Calu3 (cell line): ENCODE data around the gene AKAP12. TPM values are rescaled to one million over a fixed set of nuclear protein-coding genes. Genes with fewer than 3 reads are reported as not detected.

ENCODE experiments used
- BruUV-seq: library from RNA; stranded (reverse); fragments of 400-500 nt; replicated peaks from 2 replicates; lab custom pipeline; 2021; lab: Mats Ljungman, UMichigan
- CTCF ChIA-PET: fragments of 300-600 bp; sonication (Branson Sonifier 250); formaldehyde crosslinking; loops from one replicate; lab custom pipeline; 2022; ENCODE audit warnings: antibody characterized with exemption; lab: Charles Lee
- DNase-seq: peaks from one replicate; pipeline ENCODE4 v3.0.0; 2022
- H3K27ac Mint-ChIP-seq: one replicate; pipeline ENCODE4 v1.8.0; 2022; ENCODE audit warnings: mixed read lengths; ENCODE audit not compliant: unreplicated experiment
- H3K27me3 Mint-ChIP-seq: one replicate; pipeline ENCODE4 v1.8.0; 2022; ENCODE audit warnings: mixed read lengths; ENCODE audit not compliant: unreplicated experiment
- H3K36me3 Mint-ChIP-seq: one replicate; pipeline ENCODE4 v1.8.0; 2022; ENCODE audit warnings: mild to moderate bottlenecking, moderate library complexity, mixed read lengths; ENCODE audit not compliant: insufficient read depth, unreplicated experiment
- H3K4me1 Mint-ChIP-seq: one replicate; pipeline ENCODE4 v1.8.0; 2022; ENCODE audit warnings: mild to moderate bottlenecking, low read depth, mixed read lengths; ENCODE audit not compliant: unreplicated experiment
- H3K4me3 Mint-ChIP-seq: one replicate; pipeline ENCODE4 v1.8.0; 2022; ENCODE audit warnings: mild to moderate bottlenecking, low read depth, moderate library complexity, mixed read lengths; ENCODE audit not compliant: unreplicated experiment
- H3K9me3 Mint-ChIP-seq: one replicate; pipeline ENCODE4 v1.8.0; 2022; ENCODE audit warnings: low read depth, mixed read lengths; ENCODE audit not compliant: unreplicated experiment
- intact Hi-C: fragments of 100-400 bp; cut with micrococcal nuclease; formaldehyde crosslinking; loops from one replicate; pipeline ENCODE4 v1.10.0; 2022; ENCODE audit not compliant: unreplicated experiment
- total RNA-seq: library from RNA; stranded (reverse); gene quantifications from 2 replicates; pipeline ENCODE4 v1.2.3, GENCODE V29; 2022
- TF ChIP-seq, protein P1 (sequence below): fragments of 200-600 bp; IDR thresholded peaks from one replicate; pipeline ENCODE4 v1.8.0; 2022; ENCODE audit warnings: antibody characterized with exemption; ENCODE audit not compliant: unreplicated experiment

Gene AKAP12
- total RNA-seq, 1 experiment from 2014 or later = 31.8 TPM

DNA sequence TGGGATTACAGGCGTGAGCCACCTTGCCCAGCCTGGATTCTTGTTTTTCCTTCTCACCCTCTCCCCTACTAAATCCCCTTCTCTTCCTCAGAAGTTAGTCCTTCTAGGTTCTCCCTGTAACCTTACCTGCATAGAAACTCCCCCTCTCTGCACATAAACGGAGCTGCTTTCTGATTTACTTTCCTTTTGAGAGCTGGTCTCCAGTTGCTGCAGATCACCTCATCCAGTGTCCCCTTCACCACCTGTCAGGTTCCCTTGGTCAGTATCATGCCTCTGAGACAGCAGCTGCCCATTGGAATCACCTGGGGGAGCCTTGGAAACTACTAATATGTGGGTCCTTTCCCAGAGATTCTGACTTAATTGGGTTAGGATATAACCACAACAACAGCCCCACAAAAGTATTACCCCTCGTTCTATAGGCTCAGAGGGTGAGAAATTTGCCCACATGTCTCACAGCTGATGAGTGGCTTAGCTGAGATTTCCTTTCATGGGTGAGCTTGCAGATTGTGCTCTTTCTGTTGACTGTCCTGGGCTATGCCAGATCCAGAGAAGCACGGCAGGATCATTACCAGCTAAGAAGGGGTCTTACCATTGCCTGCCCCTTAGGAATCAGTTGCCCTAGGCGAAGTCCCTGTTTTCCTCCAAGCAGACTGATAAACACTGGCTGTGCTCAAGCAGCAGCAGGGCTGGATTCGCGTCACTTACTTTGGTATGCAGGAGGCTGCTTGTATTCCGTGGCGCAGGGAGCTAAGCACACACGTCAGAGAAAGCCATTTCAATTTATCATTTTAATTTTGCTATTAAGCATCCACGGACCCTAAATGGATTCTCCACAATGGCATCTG, 51.3 kb downstream of the AKAP12 start:
- no TSS peak for BruUV-seq
- Mint-ChIP-seq H3K4me3 (no peak overlapping the region), H3K36me3 (no peaks in the 10 kb centered on the region), H3K27ac (no peak overlapping the region), H3K27me3 (no peaks in the 10 kb centered on the region), H3K4me1 (no peaks in the 10 kb centered on the region), H3K9me3 (no peaks in the 10 kb centered on the region)
- TF ChIP-seq, protein P1, sequence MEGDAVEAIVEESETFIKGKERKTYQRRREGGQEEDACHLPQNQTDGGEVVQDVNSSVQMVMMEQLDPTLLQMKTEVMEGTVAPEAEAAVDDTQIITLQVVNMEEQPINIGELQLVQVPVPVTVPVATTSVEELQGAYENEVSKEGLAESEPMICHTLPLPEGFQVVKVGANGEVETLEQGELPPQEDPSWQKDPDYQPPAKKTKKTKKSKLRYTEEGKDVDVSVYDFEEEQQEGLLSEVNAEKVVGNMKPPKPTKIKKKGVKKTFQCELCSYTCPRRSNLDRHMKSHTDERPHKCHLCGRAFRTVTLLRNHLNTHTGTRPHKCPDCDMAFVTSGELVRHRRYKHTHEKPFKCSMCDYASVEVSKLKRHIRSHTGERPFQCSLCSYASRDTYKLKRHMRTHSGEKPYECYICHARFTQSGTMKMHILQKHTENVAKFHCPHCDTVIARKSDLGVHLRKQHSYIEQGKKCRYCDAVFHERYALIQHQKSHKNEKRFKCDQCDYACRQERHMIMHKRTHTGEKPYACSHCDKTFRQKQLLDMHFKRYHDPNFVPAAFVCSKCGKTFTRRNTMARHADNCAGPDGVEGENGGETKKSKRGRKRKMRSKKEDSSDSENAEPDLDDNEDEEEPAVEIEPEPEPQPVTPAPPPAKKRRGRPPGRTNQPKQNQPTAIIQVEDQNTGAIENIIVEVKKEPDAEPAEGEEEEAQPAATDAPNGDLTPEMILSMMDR = no peak
- CTCF ChIA-PET = no interaction called here
- no peak for DNase-seq
- intact Hi-C loops = no loop called here

- no peaks in the 10 kb centered on the region for H3K36me3 Mint-ChIP-seq
- no TSS peak for BruUV-seq
- H3K27me3 Mint-ChIP-seq = no peaks in the 10 kb centered on the region
- H3K4me1 Mint-ChIP-seq = no peaks in the 10 kb centered on the region
- TF ChIP-seq, protein P1 = no peak
- intact Hi-C loops = no loop called here
- CTCF ChIA-PET = no interaction called here
- H3K27ac Mint-ChIP-seq = no peak overlapping the region
- no peaks in the 10 kb centered on the region for H3K9me3 Mint-ChIP-seq
- no peak for DNase-seq
- H3K4me3 Mint-ChIP-seq = no peak overlapping the region
These were observed 51.9 kb downstream of the AKAP12 start for GRCh38 chr6:151291722-151292059.

GRCh38 chr6:151292974-151293687, 53.4 kb downstream of the AKAP12 start:
- Mint-ChIP-seq H3K4me1 (no peaks in the 10 kb centered on the region), H3K9me3 (no peaks in the 10 kb centered on the region), H3K4me3 (no peak overlapping the region), H3K36me3 (no peaks in the 10 kb centered on the region), H3K27me3 (no peaks in the 10 kb centered on the region), H3K27ac (no peak overlapping the region)
- no TSS peak for BruUV-seq
- TF ChIP-seq, protein P1 = no peak
- DNase-seq = no peak
- CTCF ChIA-PET = no interaction called here
- intact Hi-C loops = no loop called here

DNA sequence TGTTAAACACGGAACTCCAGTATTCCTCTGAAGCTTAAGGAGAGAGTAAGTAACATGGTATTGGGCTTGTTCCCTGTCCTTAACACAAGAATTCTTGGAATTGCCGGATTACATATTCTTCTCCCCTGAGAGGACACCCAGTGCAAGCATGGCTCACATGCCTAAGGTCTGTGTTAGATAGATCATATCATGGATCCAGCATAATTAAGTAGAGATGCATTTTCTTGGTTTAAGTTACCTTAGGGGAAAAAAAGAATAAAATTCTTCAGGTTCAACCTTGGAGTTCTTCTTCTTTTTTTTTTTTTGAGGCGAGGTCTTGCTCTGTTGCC, 53.9 kb downstream of the AKAP12 start:
- intact Hi-C loops = no loop called here
- no peaks in the 10 kb centered on the region for H3K27me3 Mint-ChIP-seq
- H3K4me3 Mint-ChIP-seq = no peak overlapping the region
- no TSS peak for BruUV-seq
- H3K36me3 Mint-ChIP-seq = no peaks in the 10 kb centered on the region
- no peaks in the 10 kb centered on the region for H3K4me1 Mint-ChIP-seq
- CTCF ChIA-PET = interaction anchor here (0.7 kb wide), 1 partner anchor 43 kb away, joined by 3 read pairs; no protein-coding TSS in a partner anchor
- DNase-seq = no peak
- no peaks in the 10 kb centered on the region for H3K9me3 Mint-ChIP-seq
- TF ChIP-seq, protein P1 = no peak
- H3K27ac Mint-ChIP-seq = no peak overlapping the region
